BLaER1 (cell line): ENCODE measurements around the gene STRN3.

Experiments
- H3K27ac ChIP-seq: shearing (Covaris generic); formaldehyde crosslinking; 2 replicates; pipeline ENCODE4 v1.8.1; 2022
- H3K27me3 ChIP-seq: shearing (Covaris generic); formaldehyde crosslinking; 2 replicates; pipeline ENCODE4 v1.8.1; 2022
- H3K36me3 ChIP-seq: shearing (Covaris generic); formaldehyde crosslinking; 2 replicates; pipeline ENCODE4 v1.8.1; 2022
- H3K4me1 ChIP-seq: shearing (Covaris generic); formaldehyde crosslinking; 2 replicates; pipeline ENCODE4 v1.8.1; 2022
- H3K4me2 ChIP-seq: shearing (Covaris generic); formaldehyde crosslinking; 2 replicates; pipeline ENCODE4 v1.8.1; 2022
- H3K4me3 ChIP-seq: shearing (Covaris generic); formaldehyde crosslinking; 2 replicates; pipeline ENCODE4 v1.8.1; 2022
- H3K9ac ChIP-seq: shearing (Covaris generic); formaldehyde crosslinking; 2 replicates; pipeline ENCODE4 v1.8.1; 2022
- H3K9me3 ChIP-seq: shearing (Covaris generic); formaldehyde crosslinking; 2 replicates; pipeline ENCODE4 v1.8.1; 2022
- H4K20me1 ChIP-seq: shearing (Covaris generic); formaldehyde crosslinking; 2 replicates; pipeline ENCODE4 v1.8.1; 2022
- Cebpa-rat ChIP-seq: shearing (Covaris generic); IDR thresholded peaks from 2 replicates; pipeline ENCODE4 v1.8.1; 2022

Gene STRN3

GRCh38 chr14:30896435-30896834 lies 129.7 kb downstream of the STRN3 start:
- Histone ChIP-seq H3K27ac (no peak overlapping the region), H3K4me3 (no peak overlapping the region), H3K4me1 (no peaks in the 10 kb centered on the region), H4K20me1 (0 out of 2 replicates have a peak, but pooled peaks cover 7% of the 10 kb centered on the region), H3K9me3 (no peaks in the 10 kb centered on the region), H3K4me2 (no peak overlapping the region), H3K9ac (no peak overlapping the region), H3K36me3 (peaks cover 74% of the 10 kb centered on the region), H3K27me3 (no peaks in the 10 kb centered on the region)
- TF ChIP-seq Cebpa-rat, result no peak

- Histone ChIP-seq H3K27me3 (no peaks in the 10 kb centered on the region), H3K9me3 (no peaks in the 10 kb centered on the region), H3K4me3 (no peak overlapping the region), H4K20me1 (0 out of 2 replicates have a peak, but pooled peaks cover 7% of the 10 kb centered on the region), H3K27ac (no peak overlapping the region), H3K4me1 (no peaks in the 10 kb centered on the region), H3K36me3 (peaks cover 71% of the 10 kb centered on the region), H3K4me2 (no peak overlapping the region), H3K9ac (no peak overlapping the region)
- no peak for TF ChIP-seq Cebpa-rat
Measured at GRCh38 chr14:30894923-30895515, 131.2 kb downstream of the STRN3 start.

GRCh38 chr14:30893819-30894218 lies 132.4 kb downstream of the STRN3 start:
- H3K27me3 ChIP-seq, result no peaks in the 10 kb centered on the region
- H3K27ac ChIP-seq, result no peak overlapping the region
- H4K20me1 ChIP-seq, result 0 out of 2 replicates have a peak, but pooled peaks cover 7% of the 10 kb centered on the region
- H3K9ac ChIP-seq, result no peak overlapping the region
- peaks cover 73% of the 10 kb centered on the region for H3K36me3 ChIP-seq
- no peaks in the 10 kb centered on the region for H3K9me3 ChIP-seq
- no peak overlapping the region for H3K4me3 ChIP-seq
- no peaks in the 10 kb centered on the region for H3K4me1 ChIP-seq
- H3K4me2 ChIP-seq, result no peak overlapping the region
- no peak for TF ChIP-seq Cebpa-rat

DNA sequence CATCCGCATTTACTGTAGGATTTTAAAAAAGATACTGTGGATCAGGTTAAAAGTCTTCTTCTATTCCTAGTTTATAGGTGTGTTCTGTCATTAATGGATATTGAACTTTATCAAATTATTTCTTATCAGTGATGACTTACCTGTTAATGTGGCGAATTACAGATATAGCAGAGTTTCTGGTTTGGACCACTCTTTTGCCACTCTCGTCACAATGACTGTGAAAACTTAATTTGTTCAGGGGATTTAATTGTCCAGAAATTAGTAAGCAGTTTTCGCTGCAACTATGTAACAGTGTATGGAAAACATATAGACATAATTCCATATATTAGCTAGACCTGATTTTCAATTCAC lies 137.0 kb downstream of the STRN3 start:
- no peak overlapping the region for H3K27ac ChIP-seq
- H3K9me3 ChIP-seq, result no peaks in the 10 kb centered on the region
- no peak for TF ChIP-seq Cebpa-rat

GRCh38 chr14:30888480-30889243 lies 137.5 kb downstream of the STRN3 start:
- H3K9ac ChIP-seq, result no peak overlapping the region
- H3K9me3 ChIP-seq, result no peaks in the 10 kb centered on the region
- H3K4me3 ChIP-seq, result no peak overlapping the region
- no peak overlapping the region for H3K27ac ChIP-seq
- H3K36me3 ChIP-seq, result peaks cover 80% of the 10 kb centered on the region
- TF ChIP-seq Cebpa-rat, result no peak
- no peaks in the 10 kb centered on the region for H3K4me1 ChIP-seq
- H4K20me1 ChIP-seq, result no peaks in the 10 kb centered on the region
- H3K27me3 ChIP-seq, result no peaks in the 10 kb centered on the region
- H3K4me2 ChIP-seq, result no peak overlapping the region

More for the DNA sequence above, 137.0 kb downstream of the STRN3 start:
- Histone ChIP-seq H3K9ac (no peak overlapping the region), H4K20me1 (no peaks in the 10 kb centered on the region), H3K27me3 (no peaks in the 10 kb centered on the region), H3K36me3 (peaks cover 74% of the 10 kb centered on the region), H3K4me1 (no peaks in the 10 kb centered on the region), H3K4me2 (no peak overlapping the region), H3K4me3 (no peak overlapping the region)

- no peaks in the 10 kb centered on the region for H3K4me1 ChIP-seq
- no peak overlapping the region for H3K27ac ChIP-seq
- no peak overlapping the region for H3K4me2 ChIP-seq
- H3K36me3 ChIP-seq, result peaks cover 78% of the 10 kb centered on the region
- H4K20me1 ChIP-seq, result no peaks in the 10 kb centered on the region
- H3K9ac ChIP-seq, result no peak overlapping the region
- H3K27me3 ChIP-seq, result no peaks in the 10 kb centered on the region
- TF ChIP-seq Cebpa-rat, result no peak
- H3K4me3 ChIP-seq, result no peak overlapping the region
- no peaks in the 10 kb centered on the region for H3K9me3 ChIP-seq
Measured at GRCh38 chr14:30885840-30886740, 140.1 kb downstream of the STRN3 start.

- no peak for TF ChIP-seq Cebpa-rat
- H3K9me3 ChIP-seq, result no peaks in the 10 kb centered on the region
Measured at GRCh38 chr14:30884901-30885300, 141.3 kb downstream of the STRN3 start.

GRCh38 chr14:30883508-30884294 lies 142.5 kb downstream of the STRN3 start:
- no peak overlapping the region for H3K9ac ChIP-seq
- H3K4me2 ChIP-seq, result no peak overlapping the region
- H3K4me3 ChIP-seq, result no peak overlapping the region
- H3K27ac ChIP-seq, result no peak overlapping the region
- H3K27me3 ChIP-seq, result no peaks in the 10 kb centered on the region
- no peaks in the 10 kb centered on the region for H3K9me3 ChIP-seq
- H3K4me1 ChIP-seq, result no peaks in the 10 kb centered on the region
- peaks cover 88% of the 10 kb centered on the region for H3K36me3 ChIP-seq
- H4K20me1 ChIP-seq, result no peaks in the 10 kb centered on the region
- TF ChIP-seq Cebpa-rat, result no peak

More at GRCh38 chr14:30884901-30885300, 141.3 kb downstream of the STRN3 start:
- H3K27me3 ChIP-seq, result no peaks in the 10 kb centered on the region
- no peaks in the 10 kb centered on the region for H3K4me1 ChIP-seq
- H3K4me3 ChIP-seq, result no peak overlapping the region
- H3K4me2 ChIP-seq, result no peak overlapping the region
- H4K20me1 ChIP-seq, result no peaks in the 10 kb centered on the region
- H3K36me3 ChIP-seq, result peaks cover 82% of the 10 kb centered on the region
- no peak overlapping the region for H3K9ac ChIP-seq
- no peak overlapping the region for H3K27ac ChIP-seq

GRCh38 chr14:30882431-30882830 lies 143.7 kb downstream of the STRN3 start:
- Histone ChIP-seq H3K9ac (no peak overlapping the region), H3K4me2 (no peak overlapping the region), H3K36me3 (peaks cover 94% of the 10 kb centered on the region), H3K4me1 (no peaks in the 10 kb centered on the region), H4K20me1 (no peaks in the 10 kb centered on the region), H3K4me3 (no peak overlapping the region), H3K9me3 (no peaks in the 10 kb centered on the region), H3K27me3 (no peaks in the 10 kb centered on the region), H3K27ac (no peak overlapping the region)
- TF ChIP-seq Cebpa-rat, result no peak
